ENCODE data around the gene DLG2.

Gene DLG2

GRCh38 chr11:84425673-84426072 lies 1201.5 kb downstream of the DLG2 start:
- Histone ChIP-seq H2AFZ (ENCODE audit: low read depth, low read length) (no peak overlapping the region), H3K4me2 (ENCODE audit: low read length) (no peak overlapping the region), H3K9ac (ENCODE audit: low read length) (no peak overlapping the region), H3K27ac (ENCODE audit: low read length) (no peak overlapping the region), H4K20me1 (ENCODE audit: insufficient read depth, low read length) (no peaks in the 10 kb centered on the region), H3K79me2 (ENCODE audit: low read length) (no peaks in the 10 kb centered on the region), H3K4me3 (ENCODE audit: low read length) (no peak overlapping the region), H3K9me3 (ENCODE audit: insufficient read depth, low read length) (no peaks in the 10 kb centered on the region), H3K4me1 (ENCODE audit: low read length) (no peaks in the 10 kb centered on the region), H3K36me3 (replicated peaks; ENCODE audit: low read depth, low read length) (no peaks in the 10 kb centered on the region), H3K27me3 (ENCODE audit: low read depth, low read length) (no peaks in the 10 kb centered on the region)
- TF ChIP-seq, protein P1, sequence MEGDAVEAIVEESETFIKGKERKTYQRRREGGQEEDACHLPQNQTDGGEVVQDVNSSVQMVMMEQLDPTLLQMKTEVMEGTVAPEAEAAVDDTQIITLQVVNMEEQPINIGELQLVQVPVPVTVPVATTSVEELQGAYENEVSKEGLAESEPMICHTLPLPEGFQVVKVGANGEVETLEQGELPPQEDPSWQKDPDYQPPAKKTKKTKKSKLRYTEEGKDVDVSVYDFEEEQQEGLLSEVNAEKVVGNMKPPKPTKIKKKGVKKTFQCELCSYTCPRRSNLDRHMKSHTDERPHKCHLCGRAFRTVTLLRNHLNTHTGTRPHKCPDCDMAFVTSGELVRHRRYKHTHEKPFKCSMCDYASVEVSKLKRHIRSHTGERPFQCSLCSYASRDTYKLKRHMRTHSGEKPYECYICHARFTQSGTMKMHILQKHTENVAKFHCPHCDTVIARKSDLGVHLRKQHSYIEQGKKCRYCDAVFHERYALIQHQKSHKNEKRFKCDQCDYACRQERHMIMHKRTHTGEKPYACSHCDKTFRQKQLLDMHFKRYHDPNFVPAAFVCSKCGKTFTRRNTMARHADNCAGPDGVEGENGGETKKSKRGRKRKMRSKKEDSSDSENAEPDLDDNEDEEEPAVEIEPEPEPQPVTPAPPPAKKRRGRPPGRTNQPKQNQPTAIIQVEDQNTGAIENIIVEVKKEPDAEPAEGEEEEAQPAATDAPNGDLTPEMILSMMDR (IDR thresholded peaks at IDR 0.05; ENCODE audit: low read depth, low read length): no peak
- no peak for TF ChIP-seq EZH2phosphoT487 (IDR thresholded peaks at IDR 0.05; ENCODE audit: low read depth)

GRCh38 chr11:84420271-84420670 lies 1206.9 kb downstream of the DLG2 start:
- Histone ChIP-seq H3K27ac (ENCODE audit: low read length) (no peak overlapping the region), H3K4me1 (ENCODE audit: low read length) (no peaks in the 10 kb centered on the region), H2AFZ (ENCODE audit: low read depth, low read length) (no peak overlapping the region), H3K9me3 (ENCODE audit: insufficient read depth, low read length) (no peaks in the 10 kb centered on the region), H3K79me2 (ENCODE audit: low read length) (no peaks in the 10 kb centered on the region), H3K4me3 (ENCODE audit: low read length) (no peak overlapping the region), H4K20me1 (ENCODE audit: insufficient read depth, low read length) (no peaks in the 10 kb centered on the region), H3K27me3 (ENCODE audit: low read depth, low read length) (peaks cover 5% of the 10 kb centered on the region; the same call in 1 of the 2 replicates), H3K4me2 (ENCODE audit: low read length) (no peak overlapping the region), H3K36me3 (replicated peaks; ENCODE audit: low read depth, low read length) (no peaks in the 10 kb centered on the region), H3K9ac (ENCODE audit: low read length) (no peak overlapping the region)
- no peak for TF ChIP-seq EZH2phosphoT487 (IDR thresholded peaks at IDR 0.05; ENCODE audit: low read depth)

- H2AFZ ChIP-seq (ENCODE audit: low read depth, low read length): no peak overlapping the region
- H3K79me2 ChIP-seq (ENCODE audit: low read length): no peaks in the 10 kb centered on the region
- H3K4me1 ChIP-seq (ENCODE audit: low read length): no peaks in the 10 kb centered on the region
- H3K4me2 ChIP-seq (ENCODE audit: low read length): no peak overlapping the region
- no peak overlapping the region for H3K27ac ChIP-seq (ENCODE audit: low read length)
- H3K27me3 ChIP-seq (ENCODE audit: low read depth, low read length): peaks cover 5% of the 10 kb centered on the region; the same call in 1 of the 2 replicates
- no peaks in the 10 kb centered on the region for H4K20me1 ChIP-seq (ENCODE audit: insufficient read depth, low read length)
- H3K4me3 ChIP-seq (ENCODE audit: low read length): no peak overlapping the region
- no peak overlapping the region for H3K9ac ChIP-seq (ENCODE audit: low read length)
- no peaks in the 10 kb centered on the region for H3K36me3 ChIP-seq (replicated peaks; ENCODE audit: low read depth, low read length)
- no peaks in the 10 kb centered on the region for H3K9me3 ChIP-seq (ENCODE audit: insufficient read depth, low read length)
- TF ChIP-seq EZH2phosphoT487 (IDR thresholded peaks at IDR 0.05; ENCODE audit: low read depth): no peak
- TF ChIP-seq, protein P1 (IDR thresholded peaks at IDR 0.05; ENCODE audit: low read depth, low read length): no peak
These were observed 1207.5 kb downstream of the DLG2 start for GRCh38 chr11:84419616-84420015.

- Histone ChIP-seq H3K9ac (ENCODE audit: low read length) (no peak overlapping the region), H3K9me3 (ENCODE audit: insufficient read depth, low read length) (no peaks in the 10 kb centered on the region), H3K4me2 (ENCODE audit: low read length) (no peak overlapping the region), H3K27me3 (ENCODE audit: low read depth, low read length) (peaks cover 5% of the 10 kb centered on the region; the same call in 1 of the 2 replicates), H3K36me3 (replicated peaks; ENCODE audit: low read depth, low read length) (no peaks in the 10 kb centered on the region), H3K79me2 (ENCODE audit: low read length) (no peaks in the 10 kb centered on the region), H3K27ac (ENCODE audit: low read length) (no peak overlapping the region), H4K20me1 (ENCODE audit: insufficient read depth, low read length) (no peaks in the 10 kb centered on the region), H2AFZ (ENCODE audit: low read depth, low read length) (no peak overlapping the region), H3K4me1 (ENCODE audit: low read length) (no peaks in the 10 kb centered on the region), H3K4me3 (ENCODE audit: low read length) (no peak overlapping the region)
- TF ChIP-seq EZH2phosphoT487 (IDR thresholded peaks at IDR 0.05; ENCODE audit: low read depth): no peak
- TF ChIP-seq, protein P1 (IDR thresholded peaks at IDR 0.05; ENCODE audit: low read depth, low read length): no peak
These were observed 1212.2 kb downstream of the DLG2 start for GRCh38 chr11:84414920-84415319.

DNA sequence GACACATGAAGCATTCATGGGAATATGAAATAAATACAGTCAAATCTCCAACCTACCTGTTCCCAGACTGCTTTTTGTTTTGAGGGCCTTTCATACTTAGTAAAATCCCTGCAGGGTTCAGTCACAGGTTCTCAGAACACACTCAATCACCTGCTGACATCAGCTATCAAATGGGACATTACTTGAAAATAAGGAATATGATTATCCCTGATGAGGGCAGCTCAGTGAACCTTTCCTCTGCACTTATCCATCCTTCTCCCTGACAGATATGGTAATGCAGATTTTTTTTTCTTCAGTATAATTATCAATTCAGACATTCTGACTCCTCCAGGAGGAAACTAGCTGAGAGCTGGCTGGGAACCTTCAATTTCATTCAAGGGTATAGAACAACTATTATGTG lies 1213.6 kb downstream of the DLG2 start:
- Histone ChIP-seq H2AFZ (ENCODE audit: low read depth, low read length) (no peak overlapping the region), H3K4me3 (ENCODE audit: low read length) (no peak overlapping the region), H4K20me1 (ENCODE audit: insufficient read depth, low read length) (no peaks in the 10 kb centered on the region), H3K9ac (ENCODE audit: low read length) (no peak overlapping the region), H3K27me3 (ENCODE audit: low read depth, low read length) (no peaks in the 10 kb centered on the region), H3K9me3 (ENCODE audit: insufficient read depth, low read length) (no peaks in the 10 kb centered on the region), H3K36me3 (replicated peaks; ENCODE audit: low read depth, low read length) (no peaks in the 10 kb centered on the region), H3K79me2 (ENCODE audit: low read length) (no peaks in the 10 kb centered on the region), H3K4me1 (ENCODE audit: low read length) (no peaks in the 10 kb centered on the region), H3K27ac (ENCODE audit: low read length) (no peak overlapping the region), H3K4me2 (ENCODE audit: low read length) (no peak overlapping the region)
- TF ChIP-seq, protein P1 (IDR thresholded peaks at IDR 0.05; ENCODE audit: low read depth, low read length): no peak
- TF ChIP-seq EZH2phosphoT487 (IDR thresholded peaks at IDR 0.05; ENCODE audit: low read depth): no peak
